HuH-7 (cell line): ENCODE data around the gene TRMT112.
A peak's percentile ranks its signal among the peaks of the same experiment; 100 is the strongest.

Experiments
- DNase-seq: peaks from one replicate; pipeline ENCODE4 v3.0.0; 2011; ENCODE audit warnings: low spot score

Gene TRMT112

DNA sequence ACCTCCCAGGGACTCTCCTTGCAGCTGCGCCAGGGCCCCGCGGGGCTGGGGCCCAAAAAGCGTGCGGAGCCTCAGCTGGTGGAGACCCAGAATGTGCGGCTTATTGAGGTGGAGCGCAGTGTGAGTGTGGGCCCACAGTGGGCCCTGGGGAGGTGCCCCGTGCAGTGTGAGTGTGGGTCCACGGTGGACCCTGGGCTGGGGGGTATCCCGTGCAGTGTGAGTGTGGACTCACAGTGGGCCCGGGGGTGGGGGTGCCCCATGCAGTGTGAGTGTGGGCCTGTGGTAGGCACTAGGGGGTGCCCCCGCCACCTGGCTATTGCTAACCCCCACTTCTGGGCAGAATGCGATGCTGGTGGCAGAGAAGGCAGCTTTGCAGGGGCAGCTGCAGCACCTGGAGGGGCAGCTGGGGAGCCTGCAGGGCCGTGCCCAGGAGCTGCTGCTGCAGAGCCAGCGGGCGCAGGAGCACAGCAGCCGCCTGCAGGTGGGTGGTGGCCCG lies 33.8 kb upstream of the TRMT112 start:
- no peak for DNase-seq

DNA sequence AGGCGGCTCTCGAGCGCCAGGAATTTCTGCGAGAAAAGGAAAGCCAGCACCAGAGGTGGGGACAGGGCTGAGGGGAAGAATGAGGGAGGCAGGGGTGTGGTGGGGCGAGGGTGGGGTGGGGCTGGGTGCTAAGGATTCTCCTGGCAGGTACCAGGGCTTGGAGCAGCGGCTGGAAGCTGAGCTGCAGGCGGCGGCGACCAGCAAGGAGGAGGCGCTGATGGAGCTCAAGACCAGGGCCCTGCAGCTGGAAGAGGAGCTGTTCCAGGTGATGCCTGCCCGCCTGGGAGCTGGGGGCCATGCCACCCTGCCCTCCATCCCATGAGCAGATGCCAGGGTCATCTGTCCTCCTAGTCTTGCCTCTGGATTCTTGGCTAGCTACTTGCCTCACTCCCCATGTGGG lies 32.0 kb upstream of the TRMT112 start:
- DNase-seq = no peak

DNA sequence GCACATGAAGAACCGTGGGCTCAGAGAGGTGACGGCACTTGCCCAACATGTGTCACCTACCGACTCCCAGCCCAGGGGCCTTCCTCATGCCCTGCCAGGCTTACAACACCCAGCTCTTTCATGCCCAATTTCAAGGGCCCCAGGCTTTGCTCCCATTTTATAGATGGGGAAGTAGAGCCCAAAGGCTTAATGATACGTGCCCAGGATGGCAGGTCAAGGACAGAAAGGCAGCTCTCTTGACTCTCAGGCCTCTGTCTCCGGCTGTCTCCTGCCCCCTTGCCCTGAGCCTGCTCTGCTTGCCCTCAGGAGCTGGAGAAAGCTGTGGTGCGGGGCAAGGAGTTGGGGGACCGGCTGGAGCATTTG lies 31.6 kb upstream of the TRMT112 start:
- no peak for DNase-seq

DNA sequence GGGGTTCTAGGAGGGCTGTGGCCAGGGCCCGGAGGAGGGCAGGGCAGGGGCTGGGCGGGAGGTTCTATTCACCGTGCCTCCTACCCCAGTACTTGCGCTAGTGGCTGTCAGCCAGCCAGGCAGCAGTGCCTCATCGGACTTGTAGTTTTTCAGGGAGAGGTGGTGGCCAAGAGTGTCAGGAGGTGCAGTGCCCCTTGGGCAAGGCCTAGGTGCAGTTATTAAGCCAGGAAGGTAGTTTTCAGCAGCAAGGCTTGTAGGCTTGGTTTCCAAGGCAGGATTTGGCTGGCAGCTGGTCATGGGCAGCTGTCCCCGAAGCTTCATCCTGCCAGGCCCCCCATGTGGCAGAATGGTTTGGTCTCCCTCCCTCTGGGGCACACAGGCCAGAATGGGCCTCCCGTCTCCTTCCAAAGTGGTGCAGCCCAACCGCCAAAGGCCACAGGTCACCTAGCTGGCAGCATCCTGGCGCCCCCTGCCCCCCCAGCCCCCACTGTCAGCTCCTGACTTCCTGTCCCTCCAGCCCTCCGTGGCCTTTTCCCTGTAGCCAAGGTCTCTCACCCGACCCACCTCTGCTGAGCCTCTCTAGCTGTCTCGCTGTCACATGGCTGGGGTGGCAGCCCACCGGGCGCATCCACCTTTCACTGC lies 31.1 kb upstream of the TRMT112 start:
- no peak for DNase-seq

DNA sequence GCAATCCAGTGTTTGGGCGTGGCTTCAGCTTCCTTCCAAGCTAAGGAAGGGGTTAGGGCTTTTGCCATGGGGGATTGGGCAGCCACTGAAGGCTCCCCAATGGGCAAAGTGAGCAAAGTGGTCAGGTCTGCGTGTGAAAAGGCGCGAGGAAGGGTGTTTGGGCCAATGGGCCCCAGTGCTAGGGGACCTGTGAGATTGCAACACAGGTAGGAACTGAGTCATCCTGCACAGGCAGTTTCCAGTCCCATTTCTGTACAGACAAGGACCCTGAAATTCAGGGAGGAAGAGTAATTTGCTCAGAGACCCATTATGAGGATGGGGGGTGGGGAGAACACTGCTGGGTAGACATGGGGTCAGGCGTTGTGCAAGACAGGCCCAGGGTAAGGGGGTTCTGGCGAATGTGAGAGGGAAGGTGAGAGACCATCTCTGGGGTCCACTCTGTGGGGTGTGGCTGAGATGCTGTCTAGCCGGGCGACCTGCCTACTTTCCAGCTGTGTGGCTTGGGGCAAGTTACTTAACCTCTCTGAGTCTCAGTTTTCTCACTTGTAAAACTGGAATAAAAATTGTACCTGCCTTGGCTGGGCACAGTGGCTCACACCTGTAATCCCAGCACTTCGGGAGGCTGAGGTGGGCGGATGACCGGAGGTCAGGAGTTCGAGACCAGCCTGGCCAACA lies 30.0 kb upstream of the TRMT112 start:
- no peak for DNase-seq

DNA sequence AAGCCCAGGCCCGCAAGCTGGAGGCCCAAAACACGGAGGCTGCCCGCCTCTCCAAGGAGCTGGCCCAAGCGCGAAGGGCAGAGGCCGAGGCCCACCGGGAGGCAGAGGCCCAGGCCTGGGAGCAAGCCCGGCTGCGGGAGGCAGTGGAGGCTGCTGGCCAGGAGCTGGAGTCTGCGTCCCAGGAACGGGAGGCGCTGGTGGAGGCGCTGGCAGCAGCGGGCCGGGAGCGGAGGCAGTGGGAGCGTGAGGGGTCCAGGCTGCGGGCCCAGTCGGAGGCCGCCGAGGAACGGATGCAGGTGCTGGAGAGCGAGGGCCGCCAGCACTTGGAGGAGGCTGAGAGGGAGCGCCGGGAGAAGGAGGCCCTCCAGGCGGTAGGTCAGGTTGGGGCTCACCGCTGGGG lies 27.4 kb upstream of the TRMT112 start:
- DNase-seq = no peak

DNA sequence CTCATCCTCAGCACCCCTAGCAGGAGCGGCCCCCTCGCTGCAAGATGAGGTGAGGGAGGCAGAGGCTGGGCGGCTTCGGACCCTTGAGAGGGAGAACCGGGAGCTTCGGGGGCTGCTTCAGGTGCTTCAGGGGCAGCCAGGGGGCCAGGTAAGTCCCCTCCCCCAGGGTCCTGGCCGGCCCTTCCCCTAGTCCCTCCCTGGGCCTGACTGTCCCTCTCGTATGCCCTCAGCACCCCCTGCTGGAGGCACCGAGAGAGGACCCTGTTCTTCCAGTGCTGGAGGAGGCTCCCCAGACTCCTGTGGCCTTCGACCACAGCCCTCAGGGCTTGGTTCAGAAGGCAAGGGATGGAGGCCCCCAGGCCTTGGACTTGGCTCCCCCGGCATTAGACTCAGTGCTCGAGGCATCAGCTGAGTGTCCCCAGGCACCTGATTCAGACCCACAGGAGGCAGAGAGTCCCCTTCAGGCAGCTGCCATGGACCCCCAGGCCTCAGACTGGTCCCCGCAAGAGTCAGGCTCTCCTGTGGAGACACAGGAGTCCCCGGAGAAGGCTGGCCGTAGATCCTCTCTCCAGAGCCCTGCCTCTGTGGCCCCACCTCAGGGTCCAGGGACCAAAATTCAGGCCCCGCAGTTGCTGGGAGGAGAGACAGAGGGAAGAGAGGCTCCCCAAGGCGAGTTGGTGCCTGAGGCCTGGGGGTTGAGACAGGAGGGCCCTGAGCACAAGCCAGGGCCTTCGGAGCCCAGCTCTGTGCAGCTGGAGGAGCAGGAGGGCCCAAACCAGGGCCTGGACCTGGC lies 26.6 kb upstream of the TRMT112 start:
- peak; percentile 63 for DNase-seq

DNA sequence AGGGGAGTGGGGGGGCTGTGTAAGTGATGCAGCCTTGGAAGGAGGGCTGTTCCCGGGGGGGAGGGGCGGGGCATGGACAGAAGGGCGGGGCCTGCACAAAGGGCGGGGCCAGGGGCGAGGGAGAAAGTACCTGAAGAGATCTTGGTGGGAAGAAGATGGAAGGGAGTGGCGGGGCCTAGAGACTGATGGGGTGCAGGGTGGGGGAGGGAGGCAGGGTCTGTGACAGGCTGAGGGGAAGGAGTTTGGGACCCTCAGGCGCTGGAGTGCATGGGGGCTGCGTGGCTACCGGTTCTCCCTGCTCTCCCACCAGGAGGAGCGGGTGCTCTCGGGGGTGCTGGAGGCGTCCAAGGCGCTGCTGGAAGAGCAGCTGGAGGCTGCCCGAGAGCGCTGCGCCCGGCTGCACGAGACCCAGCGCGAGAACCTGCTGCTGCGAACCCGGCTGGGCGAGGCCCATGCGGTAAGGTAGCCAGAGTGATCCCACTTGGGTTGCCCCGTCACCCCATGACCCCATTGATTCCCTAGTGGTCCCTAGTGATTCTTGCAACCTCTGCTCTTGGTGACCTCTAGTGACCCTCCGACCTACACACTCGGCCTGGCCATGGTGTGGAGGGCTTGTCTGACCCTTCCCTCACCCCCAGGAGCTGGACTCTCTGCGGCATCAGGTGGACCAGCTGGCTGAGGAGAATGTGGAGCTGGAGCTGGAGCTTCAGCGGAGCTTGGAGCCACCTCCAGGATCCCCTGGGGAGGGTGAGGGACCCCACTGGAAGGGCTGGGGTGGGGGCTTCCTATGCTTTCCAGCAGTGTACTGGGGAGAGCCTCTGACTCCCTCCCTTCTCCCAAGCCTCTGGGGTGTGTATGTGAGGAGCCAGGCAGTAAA lies 25.7 kb upstream of the TRMT112 start:
- DNase-seq = no peak

DNA sequence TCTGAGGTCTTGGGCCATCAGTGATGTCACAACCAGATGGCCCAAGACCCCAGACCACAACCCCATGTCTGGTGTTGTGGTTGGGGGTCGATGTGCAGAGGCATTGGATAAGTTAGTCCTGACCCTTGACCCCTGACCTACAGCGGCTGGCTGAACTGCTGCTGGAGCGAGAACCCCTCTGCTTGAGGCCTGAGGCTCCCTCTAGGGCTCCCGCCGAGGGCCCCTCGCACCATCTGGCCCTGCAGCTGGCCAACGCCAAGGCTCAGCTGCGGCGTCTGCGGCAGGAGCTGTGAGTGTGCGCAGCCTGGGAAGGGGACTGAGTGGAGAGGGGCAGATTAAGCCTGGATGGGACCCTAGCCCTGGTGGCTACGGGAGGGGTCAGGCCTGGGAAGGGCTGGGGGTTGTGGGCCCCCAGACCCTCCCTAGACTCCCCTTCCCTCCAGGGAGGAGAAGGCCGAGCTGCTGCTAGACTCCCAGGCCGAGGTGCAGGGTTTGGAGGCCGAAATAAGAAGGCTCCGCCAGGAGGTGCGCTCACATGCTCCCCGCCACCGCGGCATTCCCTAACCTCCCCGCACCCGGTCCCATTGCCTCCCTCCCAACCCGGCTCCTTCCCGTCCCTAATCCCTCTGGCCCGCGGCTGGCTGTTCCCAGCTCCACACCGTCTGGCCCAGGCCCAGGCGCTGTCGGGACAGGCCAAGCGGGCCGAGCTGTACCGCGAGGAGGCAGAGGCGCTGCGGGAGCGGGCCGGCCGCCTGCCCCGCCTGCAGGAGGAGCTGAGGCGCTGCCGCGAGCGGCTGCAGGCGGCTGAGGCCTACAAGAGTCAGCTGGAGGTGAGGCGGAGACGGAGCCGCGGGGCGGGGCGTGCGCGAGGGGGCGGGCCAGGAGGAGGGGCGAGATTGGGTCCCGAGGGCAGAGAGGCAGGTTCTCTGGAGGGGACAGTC lies 24.8 kb upstream of the TRMT112 start:
- DNase-seq = peak; percentile 84

DNA sequence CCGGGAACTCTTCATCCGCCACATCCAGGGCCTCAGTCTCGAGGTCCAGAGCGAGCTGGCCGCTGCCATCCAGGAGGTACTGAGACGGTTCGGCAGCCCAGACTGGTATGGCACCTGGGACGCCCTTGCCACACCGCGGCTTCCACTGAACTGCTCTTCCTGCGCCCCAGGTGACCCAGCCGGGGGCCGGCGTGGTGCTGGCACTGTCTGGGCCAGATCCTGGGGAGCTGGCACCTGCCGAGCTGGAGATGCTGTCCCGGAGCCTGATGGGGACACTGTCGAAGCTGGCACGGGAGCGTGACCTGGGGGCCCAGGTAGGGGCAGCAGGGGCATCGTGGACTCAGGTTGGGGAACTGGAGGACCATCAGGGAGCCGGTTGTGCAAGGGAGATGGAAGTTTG lies 24.1 kb upstream of the TRMT112 start:
- no peak for DNase-seq

DNA sequence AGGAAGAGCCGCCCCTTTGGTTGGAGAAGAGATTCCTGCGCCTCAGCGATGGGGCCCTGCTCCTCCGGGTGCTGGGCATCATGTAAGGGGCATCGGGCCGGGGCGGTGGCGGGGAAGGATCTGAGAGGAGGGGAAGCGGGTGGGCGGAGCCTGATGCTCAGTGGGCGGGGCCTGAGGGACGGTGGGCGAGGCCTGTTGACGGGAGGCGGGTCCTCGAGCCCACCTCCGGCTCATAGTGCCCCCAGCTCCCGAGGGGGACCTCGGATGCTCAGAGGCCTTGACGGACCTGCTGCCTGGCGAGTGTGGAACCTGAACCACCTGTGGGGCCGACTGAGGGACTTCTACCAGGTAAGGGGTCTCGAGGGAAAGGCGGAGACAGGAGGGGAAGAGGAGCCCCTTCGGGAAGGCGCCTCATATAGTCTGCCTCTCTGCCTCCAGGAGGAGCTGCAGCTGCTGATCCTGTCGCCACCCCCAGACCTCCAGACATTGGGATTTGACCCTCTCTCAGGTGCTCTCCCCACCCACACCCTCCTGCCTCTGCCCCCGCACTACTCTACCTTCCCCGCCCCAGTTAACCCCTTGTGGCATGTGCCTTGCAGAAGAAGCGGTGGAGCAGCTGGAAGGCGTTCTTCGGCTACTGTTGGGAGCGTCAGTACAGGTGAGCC lies 23.4 kb upstream of the TRMT112 start:
- no peak for DNase-seq

DNA sequence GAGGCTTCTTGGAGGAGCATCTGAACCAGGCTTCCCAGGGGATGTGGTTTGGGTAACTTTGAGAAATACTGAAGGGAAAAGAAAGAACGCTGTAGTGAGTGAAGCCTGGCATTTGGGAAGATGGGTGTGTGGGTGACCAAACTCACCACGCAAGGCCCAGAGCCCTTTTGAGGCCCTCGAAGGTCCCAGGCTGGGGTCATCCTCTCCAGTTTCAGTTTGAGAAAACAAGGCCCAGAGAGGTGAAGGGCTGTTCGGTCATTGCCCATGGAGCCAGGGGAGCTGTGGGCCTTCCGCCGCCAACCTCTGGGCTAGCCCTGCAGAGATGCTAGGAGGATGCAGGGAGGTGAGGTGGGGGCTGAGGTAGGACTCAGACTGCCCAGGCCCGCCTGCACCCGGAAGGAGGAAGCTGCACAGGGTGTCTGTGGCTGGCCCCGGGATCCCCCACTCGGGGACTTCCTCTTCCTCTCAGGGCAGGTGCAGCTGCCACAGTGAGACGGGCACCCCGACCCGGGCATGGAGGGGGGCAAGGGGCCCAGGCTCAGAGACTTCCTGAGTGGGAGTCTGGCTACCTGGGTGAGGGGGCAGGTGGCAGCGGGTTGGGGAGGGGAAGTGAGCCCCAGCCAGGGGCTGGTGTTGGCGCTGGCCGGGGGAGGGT lies 22.5 kb upstream of the TRMT112 start, which contains the start of gene CCDC88B:
Gene CCDC88B (plus strand): TSS at position 451 of the 655 bp plus-strand sequence. CDS start 63 bp downstream, at position 514.
- no peak for DNase-seq

DNA sequence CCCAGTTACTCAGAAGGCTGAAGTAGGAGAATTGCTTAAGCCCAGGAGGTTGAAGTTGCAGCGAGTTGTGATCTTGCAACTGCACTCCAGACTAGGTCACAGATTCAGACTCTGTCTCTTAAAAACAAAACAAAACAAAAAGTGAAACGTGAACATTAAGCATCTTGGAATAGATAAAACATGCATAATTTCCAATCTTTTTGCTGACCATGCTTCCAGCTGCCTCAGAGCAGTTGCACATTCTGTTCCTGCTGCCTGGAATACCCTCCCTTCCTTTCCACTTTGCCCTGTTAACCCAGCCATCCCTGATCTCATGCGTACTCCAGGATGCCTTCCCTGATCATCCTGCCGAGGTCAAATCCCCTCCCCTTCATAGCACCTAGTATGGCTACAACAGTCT lies 21.9 kb upstream of the TRMT112 start:
- no peak for DNase-seq

DNA sequence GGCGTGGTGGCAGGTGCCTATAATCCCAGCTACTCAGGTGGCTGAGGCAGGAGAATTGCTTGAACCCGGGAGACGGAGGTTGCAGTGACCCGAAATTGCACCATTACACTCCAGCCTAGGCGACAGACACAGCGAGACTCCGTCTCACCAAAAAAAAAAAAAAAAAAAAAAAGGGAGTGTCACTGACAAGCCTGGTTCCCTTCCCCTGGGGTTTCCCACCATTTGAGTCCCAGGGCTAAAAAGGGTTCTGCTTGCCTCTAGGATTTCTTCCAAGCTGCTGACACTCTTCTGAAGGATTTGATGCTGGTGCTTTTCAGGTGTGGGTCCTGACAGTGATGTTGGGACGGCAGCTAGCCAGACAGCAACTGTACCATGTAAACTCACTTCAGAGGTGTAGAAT lies 21.4 kb upstream of the TRMT112 start:
- no peak for DNase-seq

DNA sequence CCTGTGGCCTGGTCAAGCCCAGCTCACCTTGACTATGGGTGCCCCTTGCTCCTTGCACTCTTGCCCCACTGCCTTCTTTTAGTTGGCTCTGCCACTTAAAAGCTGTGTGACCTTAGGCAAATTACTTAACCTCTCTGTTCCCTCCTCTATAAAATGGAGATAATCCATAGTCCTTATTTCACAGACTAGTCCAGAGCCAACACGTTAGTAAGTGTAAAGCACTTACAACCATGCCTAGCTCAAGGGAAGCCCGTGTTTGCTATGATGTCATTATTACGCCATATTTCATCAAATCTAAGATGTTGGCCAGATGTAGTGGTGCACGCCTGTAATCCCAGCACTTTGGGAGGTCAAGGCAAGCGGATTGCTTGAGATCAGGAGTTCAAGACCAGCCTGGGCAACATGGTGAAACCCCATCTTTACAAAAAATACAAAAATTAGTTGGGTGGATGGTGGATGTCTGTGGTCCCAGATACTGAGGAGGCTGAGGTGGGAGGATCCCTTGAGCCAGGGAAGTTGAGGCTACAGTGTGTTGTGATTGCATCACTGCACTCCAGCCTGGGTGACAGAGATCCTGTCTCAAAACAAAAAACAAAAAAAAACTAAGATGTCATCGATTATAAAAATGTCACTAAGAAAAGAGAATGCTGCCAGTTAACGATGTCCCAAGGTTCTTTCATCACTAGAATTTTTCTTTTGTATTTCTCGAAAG lies 20.3 kb upstream of the TRMT112 start:
- DNase-seq = no peak

DNA sequence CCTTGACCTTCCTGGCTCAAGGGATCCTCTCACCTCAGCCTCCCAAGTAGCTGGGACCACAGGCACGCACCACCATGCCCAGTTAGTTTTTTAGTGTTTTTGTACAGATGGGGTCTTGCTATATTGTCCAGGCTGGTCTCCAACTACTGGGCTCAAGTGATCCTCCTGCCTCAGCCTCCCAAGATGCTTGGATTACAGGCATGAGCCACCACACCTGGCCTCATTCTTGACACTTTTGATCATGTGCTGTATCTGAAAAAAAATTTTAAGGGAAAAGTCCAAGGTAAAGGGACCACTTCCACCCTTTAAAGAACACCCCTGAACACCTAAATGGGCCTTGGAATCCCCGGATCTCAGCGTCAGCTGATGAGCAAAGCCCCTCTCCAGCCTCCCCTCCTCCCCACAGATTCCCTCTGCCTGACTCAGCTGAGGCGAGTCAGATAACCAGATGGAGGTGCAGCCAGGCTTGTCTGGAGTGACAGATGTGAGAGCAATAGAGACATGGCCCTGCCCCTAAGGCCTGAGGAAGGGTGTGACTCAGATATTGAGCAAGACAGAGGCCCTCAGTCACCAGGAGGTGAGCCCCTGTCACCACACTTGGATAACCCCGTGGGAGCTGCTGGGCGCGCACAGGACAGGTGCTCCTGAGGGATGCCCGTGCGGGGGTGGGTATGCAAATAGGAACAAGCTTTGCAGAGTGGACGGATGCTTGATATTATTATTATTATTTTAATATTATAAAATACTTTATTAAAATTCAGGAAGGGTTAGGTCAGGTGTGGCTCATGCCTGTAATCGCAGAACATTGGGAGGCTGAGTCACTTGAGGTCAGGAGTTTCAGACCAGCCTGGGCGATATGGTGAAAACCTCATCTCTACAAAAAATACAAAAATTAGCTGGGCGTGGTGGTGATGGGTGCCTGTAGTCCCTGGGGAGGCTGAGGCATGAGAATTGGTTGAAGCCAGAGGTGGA lies 17.7 kb upstream of the TRMT112 start:
- peak; percentile 76 for DNase-seq

DNA sequence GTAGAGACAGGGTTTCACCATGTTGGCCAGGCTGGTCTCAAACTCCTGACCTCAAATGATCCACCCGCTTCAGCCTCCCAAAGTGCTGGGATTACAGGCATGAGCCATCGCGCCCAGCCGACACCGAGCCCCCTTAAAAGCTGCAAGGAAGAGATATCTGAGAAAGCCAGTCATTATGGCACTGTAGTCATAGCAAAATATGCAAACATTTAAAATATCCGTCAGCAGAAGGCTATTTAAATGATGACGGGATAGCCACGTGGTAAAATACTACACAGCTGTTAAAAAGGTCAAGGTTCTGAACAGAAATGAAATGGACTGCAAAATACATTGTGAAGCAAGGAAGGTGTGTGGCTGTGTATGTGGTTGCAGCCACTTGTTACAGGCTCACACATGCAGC lies 16.2 kb upstream of the TRMT112 start:
- no peak for DNase-seq
